ENCODE measurements around the gene C21orf91.

Gene C21orf91

DNA sequence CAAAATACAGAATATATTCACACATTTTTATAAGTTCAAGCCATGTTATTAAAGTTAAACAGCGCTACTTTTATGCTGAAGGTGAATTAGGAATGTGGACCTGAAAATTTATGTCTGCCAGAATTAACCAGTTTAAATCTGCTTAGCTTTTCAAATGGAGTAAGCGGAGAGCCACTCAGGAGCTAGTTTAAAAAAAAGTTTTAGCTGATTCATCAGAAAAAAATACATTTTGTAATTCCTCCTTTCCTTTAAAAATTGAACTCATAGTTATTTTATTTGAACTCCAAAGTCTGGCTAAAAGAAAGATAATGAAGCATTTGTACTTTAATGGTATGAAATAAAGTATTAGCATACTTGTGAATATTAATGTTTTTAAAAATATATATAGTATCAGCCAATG lies 21.2 kb downstream of the C21orf91 start:
- DNase-seq (ENCODE audit: low read depth): no peak

DNA sequence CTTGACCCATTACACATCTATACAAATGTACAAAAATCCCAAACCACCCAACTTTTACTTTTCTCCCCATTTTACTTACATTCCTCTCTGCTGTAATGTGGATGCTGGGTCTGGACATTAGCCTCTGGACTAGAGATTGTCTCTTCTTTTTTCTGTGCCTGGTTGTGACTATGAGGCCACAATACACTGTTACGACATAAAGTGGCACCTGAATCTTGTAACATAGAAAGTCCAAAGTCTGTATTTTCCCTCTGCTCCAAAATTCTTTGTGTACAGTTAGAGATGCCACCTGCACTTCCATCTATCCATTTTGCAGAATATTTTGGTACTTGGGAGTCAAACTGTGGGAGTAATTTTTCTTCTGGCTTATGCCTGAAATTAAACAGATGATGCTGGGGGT lies 22.7 kb downstream of the C21orf91 start:
- no peak for DNase-seq (ENCODE audit: low read depth)

DNA sequence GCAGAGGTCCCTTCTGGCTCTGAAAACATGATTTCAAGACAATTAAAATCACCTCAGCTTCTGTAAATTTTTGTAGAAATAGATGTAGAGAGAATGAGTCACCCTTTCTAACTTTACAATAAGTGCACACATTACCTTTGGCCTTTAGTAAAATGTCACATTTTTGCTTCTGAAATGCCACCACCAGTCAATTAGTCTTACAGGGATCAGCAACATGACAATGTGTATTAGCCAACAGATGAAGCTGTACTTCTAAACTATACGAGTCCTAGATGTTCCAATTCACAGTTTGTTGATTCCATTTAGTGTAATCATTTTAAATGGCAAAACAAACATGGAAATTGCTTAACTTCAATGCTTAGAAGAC lies 23.1 kb downstream of the C21orf91 start:
- no peak for DNase-seq (ENCODE audit: low read depth)

DNA sequence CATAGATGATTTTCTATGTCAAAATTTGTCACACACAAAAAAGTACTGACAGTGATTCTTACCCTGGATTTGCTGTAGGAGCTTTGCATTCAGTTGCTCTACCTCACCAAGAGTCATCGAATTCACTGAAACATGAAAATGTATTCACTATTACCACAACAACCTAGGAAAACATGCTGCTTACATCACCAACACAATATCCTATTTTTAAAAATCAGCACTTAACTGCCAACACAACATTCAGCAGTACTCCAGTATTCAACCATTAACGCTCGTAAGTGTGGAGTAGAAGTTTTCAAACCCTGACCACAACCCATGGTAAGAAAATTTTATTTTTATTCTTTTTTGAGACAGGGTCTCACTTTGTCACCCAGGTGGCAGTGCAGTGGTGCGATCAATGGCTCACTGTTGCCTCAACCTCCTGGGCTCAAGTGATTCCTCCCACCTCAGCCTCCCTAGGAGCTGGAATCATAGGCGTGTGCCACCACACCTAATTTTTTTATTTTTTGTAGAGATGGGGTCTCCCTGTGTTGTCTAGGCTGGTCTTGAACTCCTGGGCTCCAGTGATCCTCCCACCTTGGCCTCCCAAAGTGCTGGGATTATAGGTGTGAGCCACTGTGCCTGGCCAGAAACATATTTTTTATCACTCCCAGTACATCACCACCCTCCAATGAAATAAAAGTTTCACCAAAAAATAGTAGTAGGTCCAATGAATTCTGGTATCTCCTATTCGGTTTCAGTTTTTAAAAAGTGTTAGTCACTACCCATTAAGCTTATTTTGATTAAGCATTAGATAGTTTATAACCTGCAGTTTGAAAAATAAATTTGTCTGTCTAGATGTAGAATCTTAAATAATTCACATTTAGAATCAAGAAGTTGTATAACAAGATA lies 23.8 kb downstream of the C21orf91 start:
- no peak for DNase-seq (ENCODE audit: low read depth)

DNA sequence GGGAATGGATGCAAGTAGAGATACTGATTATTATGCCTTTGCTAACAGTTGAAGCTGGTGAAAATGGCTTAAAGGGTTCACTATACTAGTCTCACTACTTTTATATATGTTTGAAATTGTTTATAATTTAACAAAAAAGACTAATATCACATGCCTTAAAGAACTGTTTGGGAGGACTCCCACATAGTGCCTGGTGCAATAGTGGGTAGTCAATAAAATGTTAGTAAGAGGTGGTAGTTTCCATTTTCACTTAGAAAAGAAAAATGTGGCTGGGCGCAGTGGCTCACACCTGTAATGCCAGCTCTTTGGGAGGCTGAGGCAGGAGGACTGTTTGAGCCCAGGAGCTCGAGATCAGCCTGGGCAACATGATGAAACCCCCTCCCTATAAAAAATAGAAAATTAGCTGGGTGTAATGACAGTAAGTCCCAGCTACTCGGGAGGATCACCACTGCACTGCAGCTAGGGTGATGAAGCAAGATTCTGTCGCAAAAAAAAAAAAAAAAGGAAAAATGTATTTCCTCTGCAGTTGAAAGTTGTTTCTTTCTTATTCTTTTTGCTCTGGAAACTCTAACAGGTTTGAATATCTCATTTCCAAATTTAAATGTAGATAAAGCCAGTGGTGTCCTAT lies 24.5 kb downstream of the C21orf91 start:
- DNase-seq (ENCODE audit: low read depth): no peak

DNA sequence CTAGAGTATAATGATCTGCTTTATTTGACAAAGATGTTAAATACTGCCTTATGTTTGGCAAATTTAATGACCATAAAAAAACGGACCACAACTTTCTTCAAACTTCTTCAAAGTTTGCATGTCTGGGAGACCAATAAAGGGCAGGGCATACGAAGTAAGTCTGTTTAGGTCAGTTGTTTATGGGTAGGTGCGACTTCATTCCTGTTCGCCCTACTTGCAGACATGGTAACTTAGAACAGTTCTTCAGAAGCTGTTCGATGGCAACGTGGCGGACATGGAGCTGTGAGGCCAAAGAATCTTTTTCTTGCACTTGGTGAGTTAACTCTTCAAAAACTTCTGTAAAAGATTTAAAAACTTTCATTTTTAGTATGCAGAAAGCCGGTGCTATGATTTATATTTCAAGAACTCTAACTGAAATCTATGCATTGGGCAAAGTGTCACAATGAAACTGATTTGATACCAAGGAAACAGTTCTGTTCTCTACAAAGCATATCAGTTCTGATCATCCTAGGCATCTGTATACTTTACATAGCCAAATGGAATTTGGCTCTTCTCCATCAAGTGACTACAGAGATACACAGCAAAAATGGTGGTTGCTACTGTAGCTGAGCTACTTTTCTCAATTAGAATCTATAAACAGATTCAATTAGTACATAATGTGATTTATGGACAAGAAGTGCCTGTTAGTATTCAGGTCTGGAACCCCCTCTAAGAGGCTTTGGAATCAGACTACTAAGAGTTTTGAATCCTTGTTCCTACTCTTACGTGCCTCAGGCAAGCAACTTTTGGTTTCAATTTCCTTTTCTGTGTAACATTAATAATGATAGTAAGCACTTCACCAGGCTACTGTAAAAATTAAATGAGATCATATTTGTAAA lies 25.7 kb downstream of the C21orf91 start:
- DNase-seq (ENCODE audit: low read depth): peak; percentile 28

DNA sequence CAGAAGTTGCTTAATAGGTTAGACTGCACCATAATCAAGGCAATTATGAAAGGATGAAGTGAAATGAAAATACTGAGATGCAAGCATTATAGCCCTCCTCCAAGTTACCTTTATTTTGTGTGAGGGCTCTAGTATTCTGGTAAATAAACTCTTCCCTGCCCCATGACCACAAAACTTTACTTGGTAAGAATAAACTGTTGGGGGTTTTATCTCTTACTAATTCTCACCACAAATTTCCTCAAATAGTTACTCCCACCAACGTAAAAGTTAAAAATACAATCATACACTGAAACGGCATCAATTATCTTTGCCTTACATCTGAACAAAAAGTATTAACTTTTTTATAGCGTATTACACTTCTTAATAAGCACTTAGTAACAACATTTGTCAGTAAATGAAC lies 29.5 kb downstream of the C21orf91 start:
- no peak for DNase-seq (ENCODE audit: low read depth)

DNA sequence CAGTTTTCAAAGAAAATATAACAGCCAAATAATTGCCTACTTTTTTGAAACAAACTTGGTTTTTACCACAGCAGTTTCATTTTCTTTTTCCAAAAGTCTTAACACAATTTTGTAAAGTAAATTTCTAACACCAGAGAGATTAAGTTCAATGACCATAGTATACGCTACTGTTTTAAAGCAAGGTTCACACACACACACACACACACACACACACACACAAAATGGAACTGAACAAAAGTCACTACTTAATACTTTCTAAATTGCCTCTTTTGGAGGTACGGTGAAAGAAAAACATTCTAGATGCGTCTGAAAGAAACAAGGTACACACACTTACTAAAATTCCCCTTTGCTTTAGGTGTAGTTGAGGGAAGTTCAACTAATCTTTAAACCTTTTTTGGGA lies 30.1 kb downstream of the C21orf91 start:
- DNase-seq (ENCODE audit: low read depth): no peak

DNA sequence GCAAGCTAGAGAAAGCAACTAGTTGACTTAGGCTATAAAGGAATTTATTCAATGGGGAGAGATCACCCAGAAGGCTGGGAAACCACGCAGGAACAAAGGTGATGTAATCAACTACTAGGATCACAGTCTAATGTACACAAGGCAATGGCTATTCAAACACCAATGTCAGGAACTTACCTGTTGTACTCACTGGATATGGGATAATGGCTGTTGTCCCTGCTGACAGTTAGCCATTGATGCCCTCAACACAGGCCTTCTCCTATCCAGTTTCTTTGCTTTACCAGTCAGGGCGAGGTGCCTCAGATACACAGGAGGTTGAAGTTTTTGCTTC lies 32.3 kb downstream of the C21orf91 start:
- DNase-seq (ENCODE audit: low read depth): no peak

DNA sequence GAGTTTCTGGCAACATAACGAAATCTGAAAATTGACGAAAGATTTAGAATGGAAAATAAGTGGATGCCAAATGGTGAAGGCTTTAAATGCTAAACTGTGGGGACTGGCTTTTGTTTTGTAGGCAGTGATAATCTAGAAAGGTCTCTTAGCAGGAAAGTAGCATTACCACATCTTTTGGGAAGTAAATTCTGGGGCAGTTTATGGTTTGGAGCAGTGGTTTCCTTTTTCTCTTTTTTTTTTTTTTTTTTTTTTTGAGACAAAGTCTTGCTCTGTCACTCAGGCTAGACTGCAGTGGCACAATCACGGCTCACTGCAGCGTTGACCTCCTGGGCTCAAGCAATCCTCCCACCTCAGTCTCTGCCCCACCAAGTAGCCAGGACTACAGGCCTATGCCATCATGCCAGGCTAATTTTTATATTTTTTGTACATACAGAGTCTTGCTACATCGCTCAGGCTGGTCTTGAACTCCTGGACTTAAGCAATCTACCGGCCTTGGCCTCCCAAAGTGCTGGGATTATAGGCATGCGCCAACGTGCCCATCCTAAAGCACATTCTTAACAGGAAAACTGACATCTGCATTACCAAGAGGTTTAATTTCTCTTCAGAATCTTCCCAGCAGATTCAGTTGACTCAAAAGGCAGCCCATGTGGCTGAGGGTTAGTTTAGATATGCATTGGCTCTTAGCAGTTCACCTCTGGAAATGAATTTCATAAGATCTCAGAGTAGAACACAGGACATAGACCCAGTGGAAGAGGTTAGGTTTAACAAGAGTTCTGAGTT lies 32.9 kb downstream of the C21orf91 start:
- DNase-seq (ENCODE audit: low read depth): no peak

DNA sequence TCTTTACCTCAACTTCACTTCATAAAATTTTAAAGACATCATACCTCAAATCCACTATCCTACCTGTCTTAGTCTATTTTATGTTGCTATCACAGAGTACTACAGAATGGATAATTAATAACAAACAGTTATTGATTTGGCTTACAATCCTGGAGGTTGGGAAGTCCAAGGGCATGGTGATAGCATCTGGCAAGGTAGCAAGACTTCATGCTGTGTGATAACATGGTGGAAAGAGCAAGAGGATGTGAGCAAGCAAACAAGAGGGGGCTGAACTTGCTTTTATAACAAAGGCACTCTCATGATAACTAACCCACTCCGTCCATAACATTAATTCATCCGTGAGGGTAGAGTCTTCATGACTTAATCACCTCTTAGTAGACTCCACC lies 33.8 kb downstream of the C21orf91 start:
- no peak for DNase-seq (ENCODE audit: low read depth)

DNA sequence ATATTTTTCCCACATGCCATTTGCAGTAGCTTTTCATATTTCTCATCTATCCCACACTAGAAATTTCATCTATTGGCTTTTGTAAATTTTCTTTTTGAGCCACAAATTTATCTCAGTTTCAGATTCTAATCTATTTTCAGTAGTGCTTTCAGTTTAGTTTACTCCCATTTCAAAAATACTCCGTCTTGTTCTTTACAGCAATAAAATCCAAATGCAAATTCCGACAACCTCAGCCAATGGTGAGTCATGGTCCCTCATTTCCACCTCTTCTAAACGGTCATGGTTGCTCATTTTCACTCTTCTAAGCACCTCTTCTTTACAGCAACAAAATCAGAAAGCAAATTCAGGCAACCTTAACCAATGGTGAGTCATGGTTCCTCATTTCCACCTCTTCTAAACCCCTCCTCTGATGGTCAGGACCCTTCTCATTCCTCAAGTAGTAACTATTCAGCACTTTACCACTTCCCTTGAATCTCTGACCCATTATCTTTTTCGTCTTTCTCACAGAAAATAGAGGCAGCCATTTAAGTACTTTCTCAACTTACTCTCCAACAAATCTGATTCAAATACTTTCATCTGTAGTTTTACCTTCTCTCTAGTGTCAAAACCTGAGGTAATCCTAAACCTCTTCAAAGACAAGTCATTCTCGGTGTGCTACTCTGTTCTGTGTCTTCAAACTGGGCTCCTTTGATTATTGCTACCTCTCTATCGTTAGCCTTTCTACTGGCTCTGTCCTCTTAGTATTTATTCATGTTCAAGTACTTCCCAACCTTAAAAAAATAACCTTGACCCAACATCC lies 34.4 kb downstream of the C21orf91 start:
- DNase-seq (ENCODE audit: low read depth): no peak

DNA sequence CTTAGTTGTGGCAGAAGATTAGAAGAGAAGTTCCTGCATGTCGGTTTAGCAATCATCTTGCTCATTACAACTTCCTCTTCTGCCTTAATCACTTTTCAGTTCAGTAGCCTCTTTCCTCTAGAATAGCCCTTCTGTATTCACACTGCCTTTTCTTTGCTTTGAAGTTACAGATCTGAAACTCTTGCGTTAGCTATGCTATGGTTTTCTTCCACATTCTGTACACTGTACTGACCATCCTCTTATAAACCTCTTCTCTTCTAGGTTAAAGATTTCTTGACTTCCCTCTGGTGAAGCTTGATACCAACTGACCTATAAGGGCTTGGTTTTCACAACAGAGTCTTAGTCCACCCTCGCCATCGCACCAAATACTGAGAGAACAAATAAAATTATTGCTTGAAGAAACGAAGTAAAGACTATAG lies 35.0 kb downstream of the C21orf91 start:
- DNase-seq (ENCODE audit: low read depth): no peak

DNA sequence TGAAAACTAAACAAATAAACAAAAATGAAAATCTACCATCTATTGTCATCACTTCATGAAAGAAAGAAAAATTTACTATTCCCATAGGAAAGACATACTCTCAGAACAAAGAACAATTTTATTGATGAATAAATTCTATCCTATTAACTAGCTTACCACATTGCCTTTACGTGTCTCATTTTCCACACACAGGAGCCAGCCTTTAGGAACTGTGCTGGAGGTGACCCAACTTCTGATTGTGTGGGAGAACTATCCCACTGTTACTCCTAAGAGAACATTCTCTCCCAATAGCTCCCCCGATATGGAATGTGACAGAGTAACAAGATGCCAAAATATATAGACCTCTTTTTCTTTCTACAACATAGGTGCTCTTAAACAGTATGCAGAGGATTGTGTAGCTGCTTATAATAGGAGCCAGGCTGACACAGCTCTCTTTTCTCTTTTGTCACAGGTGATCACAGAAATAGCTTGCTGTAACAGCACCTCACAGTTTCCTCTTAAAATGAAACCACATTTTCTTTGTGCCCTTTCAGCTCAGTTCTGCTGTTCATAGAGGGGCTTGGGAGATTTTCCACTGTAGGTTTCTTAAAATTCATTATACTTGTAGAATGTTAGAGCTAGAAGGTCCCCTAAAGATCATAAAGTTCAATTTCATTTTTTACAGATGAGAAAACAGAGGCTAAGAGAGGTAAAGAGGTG lies 35.5 kb downstream of the C21orf91 start:
- no peak for DNase-seq (ENCODE audit: low read depth)

DNA sequence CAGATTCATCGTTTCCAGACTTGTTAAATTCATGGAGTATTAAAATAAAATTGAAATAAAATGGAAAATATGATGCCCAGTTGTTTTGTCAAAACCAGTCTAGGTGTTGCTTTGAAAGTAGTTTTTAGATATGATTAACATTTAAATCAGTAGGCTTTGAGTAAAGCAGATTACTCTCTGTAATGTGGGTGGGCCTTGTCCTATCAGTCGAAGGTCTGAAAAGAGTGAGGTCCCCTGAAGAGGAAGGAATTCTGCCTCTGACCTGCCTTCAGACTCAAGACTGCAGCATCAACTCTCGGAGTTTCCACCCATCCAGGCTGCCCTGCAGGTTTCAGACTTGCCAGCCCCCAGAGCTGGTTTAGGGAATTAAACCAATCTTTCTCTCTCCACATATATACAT lies 36.2 kb downstream of the C21orf91 start:
- no peak for DNase-seq (ENCODE audit: low read depth)

DNA sequence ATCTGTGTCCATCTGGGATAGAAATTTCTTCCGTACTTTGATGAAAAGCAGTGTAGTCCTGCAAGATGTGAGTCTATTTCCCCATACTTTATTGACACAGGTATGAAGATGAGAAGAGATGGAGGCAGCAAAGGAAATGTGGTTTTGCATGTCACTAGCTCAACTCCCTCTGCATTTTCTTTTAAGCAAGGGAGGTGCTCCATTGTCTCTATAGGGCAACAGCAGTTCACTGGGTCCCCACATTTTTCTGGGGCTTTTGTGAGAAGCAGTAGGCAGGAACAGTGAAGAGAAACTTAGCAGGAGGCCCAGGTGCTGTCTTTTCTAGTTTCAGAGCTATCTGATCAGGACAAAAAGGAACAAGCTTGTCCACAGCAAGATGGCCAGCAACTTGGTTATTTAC lies 37.1 kb downstream of the C21orf91 start:
- no peak for DNase-seq (ENCODE audit: low read depth)

DNA sequence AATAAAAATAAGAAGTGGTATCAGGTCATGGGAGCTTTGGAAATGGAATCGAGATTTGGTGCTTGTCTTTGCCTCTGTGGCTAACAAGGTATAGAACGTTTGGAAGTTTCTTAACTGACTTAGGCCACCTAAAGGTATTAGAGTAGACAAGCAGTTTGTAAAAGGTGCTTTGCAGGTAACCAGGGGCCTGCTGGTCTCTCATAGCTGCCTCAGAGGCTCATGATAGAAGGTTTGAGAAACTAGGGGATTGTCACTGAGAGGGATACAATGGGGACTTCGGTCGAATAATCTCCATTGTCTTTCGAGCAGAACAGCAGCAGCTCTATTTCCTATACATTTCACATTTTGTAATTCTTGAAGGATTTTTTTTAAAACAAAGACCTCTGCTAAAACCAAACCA lies 37.6 kb downstream of the C21orf91 start:
- DNase-seq (ENCODE audit: low read depth): no peak

DNA sequence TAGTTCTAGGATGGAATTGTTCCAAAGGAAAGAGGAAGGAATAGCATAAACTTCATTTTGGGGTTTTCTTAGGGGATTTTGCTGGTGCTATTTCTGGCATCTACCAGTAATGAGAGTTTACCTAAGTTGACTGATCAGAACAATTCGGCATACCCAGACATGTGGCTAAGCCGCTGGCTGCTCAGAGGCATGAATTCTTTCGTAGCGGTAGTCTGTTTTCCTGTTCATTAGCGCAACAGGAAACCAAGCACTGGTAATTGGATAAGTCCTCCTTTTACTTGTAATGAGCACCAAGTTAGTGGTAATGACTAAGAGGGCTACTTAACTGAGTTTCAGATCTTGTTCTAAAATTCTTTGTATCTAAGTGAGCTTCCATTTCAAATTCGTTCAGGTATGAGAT lies 38.6 kb downstream of the C21orf91 start:
- no peak for DNase-seq (ENCODE audit: low read depth)

DNA sequence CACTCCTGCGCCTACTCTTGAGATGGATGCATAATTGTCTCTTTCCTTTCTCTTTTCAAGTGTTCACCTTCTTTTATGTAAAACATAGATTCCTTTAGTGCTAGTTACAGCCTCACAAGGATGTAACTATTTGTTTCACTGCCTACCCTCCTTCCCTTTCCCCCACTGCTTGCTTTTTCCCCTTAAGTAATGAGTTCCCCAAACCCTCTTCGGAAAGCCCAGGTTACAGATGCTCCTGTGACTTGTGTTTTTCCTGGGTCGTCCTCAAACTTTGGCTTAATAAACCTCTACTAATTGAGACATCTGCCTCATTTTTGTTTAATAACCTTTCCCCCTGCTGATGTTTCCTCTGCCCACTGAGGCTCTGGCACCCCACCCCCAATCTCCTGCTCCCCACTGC lies 39.2 kb downstream of the C21orf91 start:
- no peak for DNase-seq (ENCODE audit: low read depth)

DNA sequence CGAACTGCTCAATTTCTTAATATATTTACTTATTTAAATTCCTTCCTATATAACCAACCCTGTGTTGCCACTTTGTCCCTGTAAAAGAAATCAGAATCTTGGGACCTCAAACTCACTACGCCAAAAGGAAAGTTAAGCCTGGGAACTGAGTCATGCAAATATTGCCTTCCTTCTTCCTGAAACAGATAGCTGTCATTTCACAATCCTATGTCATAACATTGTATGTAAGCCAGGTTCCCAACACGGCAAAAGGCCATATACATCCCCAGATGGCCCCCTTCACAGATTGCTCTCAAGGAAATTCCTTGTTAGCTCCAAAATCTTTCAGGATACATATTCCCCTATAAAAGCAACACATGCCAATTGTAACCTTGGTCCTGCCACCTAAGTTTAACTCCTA lies 39.7 kb downstream of the C21orf91 start:
- DNase-seq (ENCODE audit: low read depth): no peak

Measured in GM04504 (cell line).